OCI-M2 (cell line): ENCODE results near the gene EYA3.
"Not testable (repeated sequence)": the region's sequence is repeated elsewhere in the genome, so short reads cannot be mapped to it uniquely, and the experiment has no call there.

ENCODE experiments used
- DNase-seq: peaks from one replicate; lab custom pipeline; 2025; ENCODE audit not compliant: unreplicated experiment; lab: John Stamatoyannopoulos, UW

EYA3 gene

GRCh38 chr1:28031173-28031572 is 57.2 kb downstream of the EYA3 start:
- no peak for DNase-seq

- DNase-seq: no peak
Observed at GRCh38 chr1:28028873-28029654, 59.3 kb downstream of the EYA3 start.

- no peak for DNase-seq
Observed at GRCh38 chr1:28027660-28028059, 60.8 kb downstream of the EYA3 start.

GRCh38 chr1:28027238-28027637 is 61.2 kb downstream of the EYA3 start:
- no peak for DNase-seq

GRCh38 chr1:28026329-28026728 is 62.1 kb downstream of the EYA3 start:
- DNase-seq: no peak

GRCh38 chr1:28021064-28021463 is 67.3 kb downstream of the EYA3 start:
- peak; percentile 3 for DNase-seq

- no peak for DNase-seq
Observed at GRCh38 chr1:28010969-28011368, 77.4 kb downstream of the EYA3 start.

GRCh38 chr1:28003117-28003516 is 85.3 kb downstream of the EYA3 start:
- DNase-seq: not testable (repeated sequence)

DNA sequence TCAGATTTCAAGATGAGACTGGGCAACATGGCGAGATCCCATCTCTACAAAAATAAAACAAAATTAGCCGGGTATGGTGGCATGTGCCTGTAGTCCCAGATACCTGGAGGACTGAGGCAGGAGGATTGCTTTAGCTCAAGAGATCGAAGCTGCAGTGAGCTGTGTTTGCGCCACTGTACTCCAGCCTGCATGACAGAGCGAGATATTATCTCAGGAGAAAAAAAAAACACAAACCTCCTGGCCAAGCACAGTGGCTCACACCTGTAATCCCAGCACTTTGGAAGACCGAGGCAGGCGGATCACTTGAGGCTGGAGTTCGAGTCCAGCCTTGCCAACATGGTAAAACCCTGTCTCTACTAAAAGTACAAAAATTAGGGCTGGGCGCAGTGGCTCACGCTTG is 85.8 kb downstream of the EYA3 start:
- no peak for DNase-seq

- DNase-seq: no peak
Observed at GRCh38 chr1:27999055-27999454, 89.4 kb downstream of the EYA3 start.

- DNase-seq: not testable (repeated sequence)
Observed at GRCh38 chr1:27994526-27994925, 93.9 kb downstream of the EYA3 start.

- no peak for DNase-seq
Observed at GRCh38 chr1:27994060-27994459, 94.3 kb downstream of the EYA3 start.

GRCh38 chr1:27993241-27993640 is 95.2 kb downstream of the EYA3 start:
- no peak for DNase-seq

- no peak for DNase-seq
Observed at GRCh38 chr1:27992276-27992675, 96.1 kb downstream of the EYA3 start.

DNA sequence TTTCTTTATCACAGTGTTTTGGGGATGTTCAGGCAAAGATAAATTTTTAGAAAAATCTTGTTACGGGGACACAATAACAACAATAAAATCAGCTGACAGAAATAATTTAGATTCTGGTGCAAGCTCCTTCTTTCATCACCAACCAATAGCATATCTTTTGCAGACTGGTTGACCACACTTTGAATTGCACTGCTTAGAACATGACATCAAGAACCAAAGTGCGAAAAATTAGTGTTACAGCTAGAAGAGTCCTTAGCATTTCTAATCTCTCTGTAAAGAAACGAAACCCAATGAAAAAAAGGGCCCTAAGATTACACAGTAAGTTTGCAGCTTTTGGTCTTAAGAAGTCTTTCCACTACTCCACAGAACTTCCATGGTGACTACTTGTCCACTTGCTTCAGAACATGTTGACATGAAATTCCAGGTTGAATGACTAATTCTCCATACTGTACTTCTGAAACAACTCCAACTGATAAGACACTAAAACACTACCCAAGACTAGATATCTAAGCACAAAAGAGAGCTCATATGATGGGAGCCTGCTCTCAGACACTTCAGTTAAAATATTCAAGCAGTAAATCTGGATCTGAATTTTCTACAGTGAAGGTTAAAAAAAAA is 97.4 kb downstream of the EYA3 start:
- no peak for DNase-seq

DNA sequence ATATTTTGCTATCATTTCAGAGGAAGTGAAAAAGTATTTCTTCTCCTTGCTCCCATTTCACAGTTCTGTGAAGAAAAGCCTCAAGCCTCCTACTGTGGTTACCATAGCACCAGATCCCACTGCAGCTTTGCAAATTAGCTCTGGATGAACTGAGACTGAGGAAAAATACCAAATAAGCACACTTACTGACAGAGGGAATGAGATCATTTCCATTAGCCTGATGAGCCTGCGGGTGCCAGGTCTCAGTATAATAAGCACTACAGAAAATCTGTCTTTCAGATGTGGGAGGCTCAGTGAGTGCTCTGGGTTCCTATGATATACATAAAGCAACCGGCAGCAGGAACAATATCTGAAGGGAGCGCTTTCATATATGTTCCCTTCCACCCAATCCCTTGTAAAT is 107.3 kb downstream of the EYA3 start:
- no peak for DNase-seq

DNA sequence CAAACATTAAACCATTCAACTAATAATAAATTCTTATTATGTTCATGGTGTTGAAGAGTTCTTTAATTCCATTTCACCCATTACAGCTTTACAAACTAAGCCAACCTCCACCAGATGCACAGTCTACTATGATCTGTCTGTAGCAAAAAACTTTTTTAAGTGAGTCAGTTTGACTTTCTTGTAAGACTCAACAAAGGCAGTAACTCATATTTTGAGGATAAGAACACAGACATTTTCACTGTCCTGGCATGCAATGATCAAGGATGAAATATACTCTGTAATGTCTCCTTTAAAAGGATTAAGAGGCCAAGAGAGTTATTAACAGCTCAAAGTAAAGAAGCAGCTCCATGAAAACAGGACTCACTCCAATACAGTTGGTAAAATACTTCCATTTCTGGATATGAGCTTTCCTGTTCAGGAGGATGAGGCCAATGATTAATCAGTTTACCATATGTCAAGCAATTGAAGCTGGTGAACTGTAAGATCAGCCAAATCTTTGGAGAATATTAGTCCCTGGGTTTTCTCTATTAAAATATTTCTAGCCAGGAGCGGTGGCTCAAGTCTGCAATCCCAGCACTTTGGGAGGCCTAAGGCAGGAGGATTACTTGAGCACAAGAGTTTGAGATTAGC is 108.1 kb downstream of the EYA3 start:
- DNase-seq: no peak

GRCh38 chr1:27979859-27980201 is 108.6 kb downstream of the EYA3 start:
- no peak for DNase-seq

DNA sequence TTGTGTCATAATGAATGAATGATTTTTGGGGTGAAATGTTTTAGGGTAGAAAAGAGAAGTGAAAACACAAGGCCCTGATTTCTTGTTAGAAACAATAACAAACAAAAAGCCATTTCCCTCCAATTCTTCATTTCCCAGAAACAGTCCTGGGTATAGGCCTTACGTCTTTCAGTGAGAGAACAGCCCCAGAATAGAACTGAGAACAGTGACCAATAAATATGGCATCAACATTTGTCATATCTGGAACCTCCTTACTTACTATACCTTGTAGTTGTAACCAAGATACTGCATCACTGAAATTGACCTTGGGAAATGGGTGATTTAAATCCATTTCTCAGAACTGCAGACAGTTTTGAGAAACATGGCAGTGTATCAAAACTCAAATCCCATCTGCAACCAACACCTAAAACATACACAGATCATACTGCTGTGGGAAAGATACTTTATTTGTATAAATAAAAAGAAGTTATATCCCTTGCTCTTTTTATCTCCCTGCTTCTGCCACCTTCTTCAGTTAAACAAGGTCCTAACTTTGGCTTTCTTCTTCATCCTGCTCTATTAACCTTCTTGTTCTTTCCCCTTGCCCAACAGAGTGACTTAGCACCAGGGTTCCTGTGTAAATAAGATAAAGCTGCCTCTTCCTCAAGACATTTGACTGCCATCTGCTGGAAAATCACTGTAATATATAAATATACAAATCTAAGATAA is 109.1 kb downstream of the EYA3 start:
- DNase-seq: no peak

DNA sequence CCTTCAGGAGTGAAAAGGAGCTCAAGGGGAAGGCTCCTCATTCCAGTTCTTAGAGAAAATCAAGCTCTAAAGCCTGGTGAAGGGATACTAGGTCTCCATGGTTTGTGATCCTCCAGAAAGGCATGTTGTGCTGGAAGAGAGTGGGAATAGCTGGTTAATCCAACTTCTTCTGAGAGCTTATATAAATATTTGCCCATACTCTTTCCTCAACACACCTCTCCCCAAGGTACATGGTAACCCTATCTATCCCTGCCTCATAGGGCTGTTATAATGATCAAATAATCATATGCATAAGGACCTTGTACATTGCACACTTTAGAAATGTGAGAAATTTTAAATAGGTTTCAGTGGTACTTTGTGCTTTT is 114.0 kb downstream of the EYA3 start:
- DNase-seq: no peak

DNA sequence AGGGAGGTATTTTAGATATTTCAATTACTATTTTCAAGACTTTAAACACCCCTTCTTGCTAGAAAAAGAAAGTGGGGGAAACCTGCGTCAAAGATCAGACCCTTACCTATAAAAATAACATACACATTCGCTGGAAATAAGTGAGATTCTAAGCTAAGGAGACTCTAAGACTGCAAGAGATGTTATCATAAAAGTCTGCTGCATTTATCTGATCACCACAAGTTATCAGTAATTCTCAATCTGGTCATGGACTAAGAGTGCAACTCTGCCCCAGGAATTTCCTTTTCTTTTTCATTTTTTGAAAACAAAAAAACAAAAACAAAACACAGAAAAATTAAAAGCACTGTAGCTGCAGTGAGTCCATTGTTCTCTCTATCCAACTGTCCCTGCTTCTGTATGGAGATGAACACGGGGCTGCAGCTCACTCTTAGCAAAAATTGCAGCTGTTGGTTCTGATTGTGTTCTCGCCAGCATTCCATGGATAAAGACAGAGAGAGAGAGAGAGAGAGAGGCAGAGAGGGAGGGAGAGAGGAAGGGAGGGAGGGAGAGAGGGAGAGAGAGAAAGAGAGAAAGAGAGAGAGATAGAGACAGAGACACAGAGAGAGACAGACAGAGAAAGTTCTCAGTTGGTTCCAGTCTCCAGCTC is 114.5 kb downstream of the EYA3 start:
- DNase-seq: no peak
